ENCODE measurements around the gene TCEAL4.

The TCEAL4 gene

DNA sequence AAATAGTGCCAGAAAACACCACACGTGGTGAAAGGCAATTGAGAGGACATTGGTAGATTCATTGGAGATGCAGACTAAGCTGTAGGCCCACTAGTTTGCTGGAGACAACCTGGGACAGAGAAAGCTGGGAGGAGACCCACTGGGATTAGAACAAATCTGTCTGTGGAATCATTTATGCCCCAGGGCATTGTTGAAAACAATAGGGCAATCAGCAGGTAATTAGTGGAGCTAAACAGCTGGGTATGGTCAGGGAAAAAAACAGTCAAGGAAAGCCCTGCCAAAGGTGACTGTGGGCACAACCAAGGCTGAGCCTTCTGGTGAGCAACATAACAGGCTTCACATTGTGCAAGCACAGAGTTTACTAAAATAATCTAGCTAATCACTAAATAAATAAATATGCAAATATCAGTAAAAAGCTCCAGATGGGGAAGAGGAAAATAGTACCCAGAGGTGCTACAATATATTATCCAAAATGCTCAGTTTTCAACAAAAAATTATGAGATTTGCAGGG lies 31.4 kb downstream of the TCEAL4 start:
- Histone ChIP-seq H3K4me3 (ENCODE audit: low read length) (no peak overlapping the region), H2AFZ (ENCODE audit: low read length) (no peak overlapping the region), H3K9me2 (replicated peaks; ENCODE audit: insufficient read depth, low read length) (no peaks in the 10 kb centered on the region), H3K9ac (ENCODE audit: low read length) (no peak overlapping the region), H3K4me2 (ENCODE audit: low read depth, low read length) (no peak overlapping the region), H4K20me1 (ENCODE audit: insufficient read depth, low read length) (no peaks in the 10 kb centered on the region), H3K79me2 (ENCODE audit: low read length) (no peaks in the 10 kb centered on the region), H3K27ac (ENCODE audit: low read length) (no peak overlapping the region), H3F3A (ENCODE audit: insufficient read depth, low read length) (no peaks in the 10 kb centered on the region), H3K27me3 (replicated peaks; ENCODE audit: insufficient read depth, low read length) (no peaks in the 10 kb centered on the region), H3K4me1 (ENCODE audit: low read length) (no peaks in the 10 kb centered on the region), H3K36me3 (replicated peaks; ENCODE audit: insufficient read depth, low read length) (no peaks in the 10 kb centered on the region), H3K9me3 (replicated peaks; ENCODE audit: insufficient read depth, low read length) (no peaks in the 10 kb centered on the region)
- DNase-seq, result no peak
- TF ChIP-seq, protein P1, sequence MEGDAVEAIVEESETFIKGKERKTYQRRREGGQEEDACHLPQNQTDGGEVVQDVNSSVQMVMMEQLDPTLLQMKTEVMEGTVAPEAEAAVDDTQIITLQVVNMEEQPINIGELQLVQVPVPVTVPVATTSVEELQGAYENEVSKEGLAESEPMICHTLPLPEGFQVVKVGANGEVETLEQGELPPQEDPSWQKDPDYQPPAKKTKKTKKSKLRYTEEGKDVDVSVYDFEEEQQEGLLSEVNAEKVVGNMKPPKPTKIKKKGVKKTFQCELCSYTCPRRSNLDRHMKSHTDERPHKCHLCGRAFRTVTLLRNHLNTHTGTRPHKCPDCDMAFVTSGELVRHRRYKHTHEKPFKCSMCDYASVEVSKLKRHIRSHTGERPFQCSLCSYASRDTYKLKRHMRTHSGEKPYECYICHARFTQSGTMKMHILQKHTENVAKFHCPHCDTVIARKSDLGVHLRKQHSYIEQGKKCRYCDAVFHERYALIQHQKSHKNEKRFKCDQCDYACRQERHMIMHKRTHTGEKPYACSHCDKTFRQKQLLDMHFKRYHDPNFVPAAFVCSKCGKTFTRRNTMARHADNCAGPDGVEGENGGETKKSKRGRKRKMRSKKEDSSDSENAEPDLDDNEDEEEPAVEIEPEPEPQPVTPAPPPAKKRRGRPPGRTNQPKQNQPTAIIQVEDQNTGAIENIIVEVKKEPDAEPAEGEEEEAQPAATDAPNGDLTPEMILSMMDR (IDR thresholded peaks at IDR 0.05; ENCODE audit: low read length), result no peak
- TF ChIP-seq EZH2 (optimal IDR thresholded peaks at IDR 0.05; ENCODE audit: low read depth, low read length), result no peak

DNA sequence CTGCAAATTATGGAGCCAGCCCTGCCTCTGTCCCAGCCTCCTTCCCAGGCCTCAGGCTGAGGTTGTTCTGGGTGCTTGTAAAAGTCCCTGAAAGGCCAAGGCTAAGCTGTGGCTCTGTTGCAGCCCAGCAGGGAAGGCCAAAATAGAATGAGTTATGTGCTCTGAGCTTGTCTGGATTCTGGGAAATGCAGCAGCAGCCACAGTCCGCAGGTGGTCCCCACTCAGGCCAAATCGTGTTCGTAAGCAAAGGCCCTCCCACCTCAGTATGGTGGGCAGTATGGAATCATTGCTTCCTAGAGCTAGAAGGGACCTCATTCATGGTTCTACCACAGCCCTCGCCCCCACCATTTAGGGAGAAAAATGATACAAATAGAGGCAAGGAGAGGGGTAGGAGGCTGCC lies 38.8 kb downstream of the TCEAL4 start:
- Histone ChIP-seq H3K9ac (ENCODE audit: low read length) (no peak overlapping the region), H4K20me1 (ENCODE audit: insufficient read depth, low read length) (no peaks in the 10 kb centered on the region), H3K4me1 (ENCODE audit: low read length) (0 out of 2 replicates have a peak, but pooled peaks cover 4% of the 10 kb centered on the region), H3K79me2 (ENCODE audit: low read length) (no peaks in the 10 kb centered on the region), H3K36me3 (replicated peaks; ENCODE audit: insufficient read depth, low read length) (no peaks in the 10 kb centered on the region), H3K9me3 (replicated peaks; ENCODE audit: insufficient read depth, low read length) (no peaks in the 10 kb centered on the region), H3K4me3 (ENCODE audit: low read length) (no peak overlapping the region), H2AFZ (ENCODE audit: low read length) (no peak overlapping the region), H3K27me3 (replicated peaks; ENCODE audit: insufficient read depth, low read length) (no peaks in the 10 kb centered on the region), H3F3A (ENCODE audit: insufficient read depth, low read length) (no peaks in the 10 kb centered on the region), H3K27ac (ENCODE audit: low read length) (no peak overlapping the region), H3K4me2 (ENCODE audit: low read depth, low read length) (no peak overlapping the region), H3K9me2 (replicated peaks; ENCODE audit: insufficient read depth, low read length) (no peaks in the 10 kb centered on the region)
- no peak for DNase-seq
- TF ChIP-seq EZH2 (optimal IDR thresholded peaks at IDR 0.05; ENCODE audit: low read depth, low read length), result no peak
- TF ChIP-seq EZH2phosphoT487 (IDR thresholded peaks at IDR 0.05; ENCODE audit: low read length), result no peak
- TF ChIP-seq, protein P1 (IDR thresholded peaks at IDR 0.05; ENCODE audit: low read length), result no peak

DNA sequence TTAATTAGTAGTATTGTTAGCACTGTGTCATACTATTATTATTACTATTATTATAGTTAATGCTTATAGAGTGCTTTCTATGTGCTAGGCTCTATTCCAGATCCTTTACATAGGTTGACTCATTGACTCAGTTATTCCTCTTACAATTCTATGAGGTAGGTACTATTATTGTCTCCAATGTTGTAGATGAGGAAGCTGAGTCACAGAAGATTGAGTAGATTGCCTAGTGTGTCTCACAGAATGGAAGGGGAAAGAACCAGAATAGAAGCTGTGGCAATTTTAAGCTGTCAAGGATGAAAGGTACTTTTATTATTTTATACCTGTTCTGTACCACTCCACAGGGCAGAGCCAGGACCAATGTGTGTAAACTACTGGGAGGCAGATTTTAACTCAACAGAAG lies 41.5 kb downstream of the TCEAL4 start:
- Histone ChIP-seq H3K4me2 (ENCODE audit: low read depth, low read length) (no peak overlapping the region), H3K27ac (ENCODE audit: low read length) (no peak overlapping the region), H3K27me3 (replicated peaks; ENCODE audit: insufficient read depth, low read length) (no peaks in the 10 kb centered on the region), H2AFZ (ENCODE audit: low read length) (no peak overlapping the region), H3K4me1 (ENCODE audit: low read length) (0 out of 2 replicates have a peak, but pooled peaks cover 4% of the 10 kb centered on the region), H3K36me3 (replicated peaks; ENCODE audit: insufficient read depth, low read length) (no peaks in the 10 kb centered on the region), H3K9me2 (replicated peaks; ENCODE audit: insufficient read depth, low read length) (no peaks in the 10 kb centered on the region), H3F3A (ENCODE audit: insufficient read depth, low read length) (no peaks in the 10 kb centered on the region), H3K9me3 (replicated peaks; ENCODE audit: insufficient read depth, low read length) (no peaks in the 10 kb centered on the region), H4K20me1 (ENCODE audit: insufficient read depth, low read length) (no peaks in the 10 kb centered on the region), H3K79me2 (ENCODE audit: low read length) (no peaks in the 10 kb centered on the region), H3K4me3 (ENCODE audit: low read length) (no peak overlapping the region), H3K9ac (ENCODE audit: low read length) (no peak overlapping the region)
- TF ChIP-seq, protein P1 (IDR thresholded peaks at IDR 0.05; ENCODE audit: low read length), result no peak
- no peak for TF ChIP-seq EZH2 (optimal IDR thresholded peaks at IDR 0.05; ENCODE audit: low read depth, low read length)
- TF ChIP-seq EZH2phosphoT487 (IDR thresholded peaks at IDR 0.05; ENCODE audit: low read length), result no peak
- no peak for DNase-seq
